ENCODE data around the gene UQCR10. TPM values are rescaled to one million over a fixed set of nuclear protein-coding genes. Genes with fewer than 3 reads are reported as not detected.
A peak's percentile ranks its signal among the peaks of the same experiment; 100 is the strongest.

The UQCR10 gene
- total RNA-seq, 1 experiment from 2014 or later, result 147 TPM

DNA sequence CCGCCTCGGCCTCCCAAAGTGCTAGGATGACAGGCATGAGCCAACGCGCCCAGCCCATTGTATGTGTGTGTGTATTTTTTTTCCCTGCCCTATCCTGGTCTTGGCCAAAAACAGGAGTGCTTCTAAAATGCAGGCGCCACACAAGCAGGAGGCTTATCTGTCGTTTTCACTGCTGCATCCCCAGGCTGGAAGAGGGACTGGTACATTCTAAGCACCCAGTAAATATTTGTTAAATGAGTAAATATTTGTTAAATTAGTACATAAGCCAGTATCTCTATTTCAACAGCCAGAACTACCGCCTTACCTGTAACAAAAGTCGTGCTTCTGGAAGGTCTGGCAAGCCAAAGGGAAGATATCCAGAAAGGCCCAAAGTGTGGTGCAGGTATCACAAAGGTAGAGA is 46.0 kb downstream of the UQCR10 start:
- Histone ChIP-seq H3K9me3 (no peaks in the 10 kb centered on the region), H3K27me3 (replicated peaks; ENCODE audit: control insufficient read depth, insufficient read depth, low read length) (no peaks in the 10 kb centered on the region), H3K36me3 (ENCODE audit: control insufficient read depth, insufficient read depth, low read length) (no peaks in the 10 kb centered on the region), H3K4me3 (ENCODE audit: low read depth, low read length) (no peak overlapping the region), H3K4me1 (peaks cover 8% of the 10 kb centered on the region)
- intact Hi-C loops (cut with micrococcal nuclease; ENCODE audit: unreplicated experiment), result no loop called here
- ChIA-PET CTCF (interaction anchor here (0.9 kb wide), 1 partner anchor 46 kb away, joined by 3 read pairs; the partner anchor contains the start of genes UQCR10 and ZMAT5), POLR2A (no interaction called here)
- Mint-ChIP-seq H3K36me3 (ENCODE audit: insufficient read depth, unreplicated experiment) (peaks cover 62% of the 10 kb centered on the region), H3K4me3 (ENCODE audit: unreplicated experiment) (no peak overlapping the region), H3K27ac (ENCODE audit: unreplicated experiment) (no peak overlapping the region), H3K4me1 (ENCODE audit: low read depth, unreplicated experiment) (peaks cover 33% of the 10 kb centered on the region), H3K9me3 (ENCODE audit: unreplicated experiment) (no peaks in the 10 kb centered on the region), H3K27me3 (ENCODE audit: insufficient read depth, unreplicated experiment) (no peaks in the 10 kb centered on the region)
- TF ChIP-seq, protein P1, sequence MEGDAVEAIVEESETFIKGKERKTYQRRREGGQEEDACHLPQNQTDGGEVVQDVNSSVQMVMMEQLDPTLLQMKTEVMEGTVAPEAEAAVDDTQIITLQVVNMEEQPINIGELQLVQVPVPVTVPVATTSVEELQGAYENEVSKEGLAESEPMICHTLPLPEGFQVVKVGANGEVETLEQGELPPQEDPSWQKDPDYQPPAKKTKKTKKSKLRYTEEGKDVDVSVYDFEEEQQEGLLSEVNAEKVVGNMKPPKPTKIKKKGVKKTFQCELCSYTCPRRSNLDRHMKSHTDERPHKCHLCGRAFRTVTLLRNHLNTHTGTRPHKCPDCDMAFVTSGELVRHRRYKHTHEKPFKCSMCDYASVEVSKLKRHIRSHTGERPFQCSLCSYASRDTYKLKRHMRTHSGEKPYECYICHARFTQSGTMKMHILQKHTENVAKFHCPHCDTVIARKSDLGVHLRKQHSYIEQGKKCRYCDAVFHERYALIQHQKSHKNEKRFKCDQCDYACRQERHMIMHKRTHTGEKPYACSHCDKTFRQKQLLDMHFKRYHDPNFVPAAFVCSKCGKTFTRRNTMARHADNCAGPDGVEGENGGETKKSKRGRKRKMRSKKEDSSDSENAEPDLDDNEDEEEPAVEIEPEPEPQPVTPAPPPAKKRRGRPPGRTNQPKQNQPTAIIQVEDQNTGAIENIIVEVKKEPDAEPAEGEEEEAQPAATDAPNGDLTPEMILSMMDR (IDR thresholded peaks at IDR 0.05; ENCODE audit: insufficient read depth in 1 of 2, low read depth in 1 of 2, low read length in 1 of 2, severe bottlenecking in 1 of 2, unreplicated experiment in 1 of 2), result no peak
- DNase-seq, result no peak
- BruUV-seq (replicated peaks), result no TSS peak

GRCh38 chr22:29813563-29813962 is 46.4 kb downstream of the UQCR10 start:
- POLR2A ChIA-PET, result interaction anchor here (0.5 kb wide), 1 partner anchor 1187 kb away, joined by 4 read pairs; no protein-coding TSS in a partner anchor
- peaks cover 33% of the 10 kb centered on the region for H3K4me1 Mint-ChIP-seq (ENCODE audit: low read depth, unreplicated experiment)
- no peak overlapping the region for H3K4me3 ChIP-seq (ENCODE audit: low read depth, low read length)
- no TSS peak for BruUV-seq (replicated peaks)
- no peaks in the 10 kb centered on the region for H3K9me3 Mint-ChIP-seq (ENCODE audit: unreplicated experiment)
- no peak overlapping the region for H3K4me3 Mint-ChIP-seq (ENCODE audit: unreplicated experiment)
- no peaks in the 10 kb centered on the region for H3K36me3 ChIP-seq (ENCODE audit: control insufficient read depth, insufficient read depth, low read length)
- no peak overlapping the region for H3K27ac Mint-ChIP-seq (ENCODE audit: unreplicated experiment)
- H3K9me3 ChIP-seq, result no peaks in the 10 kb centered on the region
- peaks cover 62% of the 10 kb centered on the region for H3K36me3 Mint-ChIP-seq (ENCODE audit: insufficient read depth, unreplicated experiment)
- H3K27me3 Mint-ChIP-seq (ENCODE audit: insufficient read depth, unreplicated experiment), result no peaks in the 10 kb centered on the region
- intact Hi-C loops (cut with micrococcal nuclease; ENCODE audit: unreplicated experiment), result no loop called here
- H3K27me3 ChIP-seq (replicated peaks; ENCODE audit: control insufficient read depth, insufficient read depth, low read length), result no peaks in the 10 kb centered on the region
- CTCF ChIA-PET, result interaction anchor here (0.9 kb wide), 1 partner anchor 47 kb away, joined by 3 read pairs; the partner anchor contains the start of genes UQCR10 and ZMAT5
- peak in 1 of 2 experiments; percentile 25 for DNase-seq
- TF ChIP-seq, protein P1 (IDR thresholded peaks at IDR 0.05; ENCODE audit: insufficient read depth in 1 of 2, low read depth in 1 of 2, low read length in 1 of 2, severe bottlenecking in 1 of 2, unreplicated experiment in 1 of 2), result peak in 1 of 2 experiments; percentile 43
- peaks cover 8% of the 10 kb centered on the region for H3K4me1 ChIP-seq

- H3K27me3 Mint-ChIP-seq (ENCODE audit: insufficient read depth, unreplicated experiment), result no peaks in the 10 kb centered on the region
- no peak overlapping the region for H3K27ac Mint-ChIP-seq (ENCODE audit: unreplicated experiment)
- Histone ChIP-seq H3K36me3 (ENCODE audit: control insufficient read depth, insufficient read depth, low read length) (no peaks in the 10 kb centered on the region), H3K27me3 (replicated peaks; ENCODE audit: control insufficient read depth, insufficient read depth, low read length) (no peaks in the 10 kb centered on the region), H3K9me3 (no peaks in the 10 kb centered on the region), H3K4me1 (peaks cover 8% of the 10 kb centered on the region), H3K4me3 (ENCODE audit: low read depth, low read length) (no peak overlapping the region)
- H3K4me1 Mint-ChIP-seq (ENCODE audit: low read depth, unreplicated experiment), result peaks cover 33% of the 10 kb centered on the region
- no TSS peak for BruUV-seq (replicated peaks)
- peaks cover 62% of the 10 kb centered on the region for H3K36me3 Mint-ChIP-seq (ENCODE audit: insufficient read depth, unreplicated experiment)
- H3K4me3 Mint-ChIP-seq (ENCODE audit: unreplicated experiment), result no peak overlapping the region
- no peaks in the 10 kb centered on the region for H3K9me3 Mint-ChIP-seq (ENCODE audit: unreplicated experiment)
- TF ChIP-seq, protein P1 (IDR thresholded peaks at IDR 0.05; ENCODE audit: insufficient read depth in 1 of 2, low read depth in 1 of 2, low read length in 1 of 2, severe bottlenecking in 1 of 2, unreplicated experiment in 1 of 2), result no peak
- CTCF ChIA-PET, result interaction anchor here (0.9 kb wide), 1 partner anchor 47 kb away, joined by 3 read pairs; the partner anchor contains the start of genes UQCR10 and ZMAT5
- POLR2A ChIA-PET, result interaction anchor here (0.5 kb wide), 1 partner anchor 1187 kb away, joined by 4 read pairs; no protein-coding TSS in a partner anchor
- DNase-seq, result no peak
- intact Hi-C loops (cut with micrococcal nuclease; ENCODE audit: unreplicated experiment), result no loop called here
Observed at GRCh38 chr22:29814003-29814402, 46.8 kb downstream of the UQCR10 start.
